ENCODE results near the gene RGL1.

The RGL1 gene

GRCh38 chr1:183893561-183894289 is 88.8 kb downstream of the RGL1 start:
- no peak for DNase-seq

- no peak for DNase-seq
Observed at GRCh38 chr1:183894290-183894565, 89.3 kb downstream of the RGL1 start.

DNA sequence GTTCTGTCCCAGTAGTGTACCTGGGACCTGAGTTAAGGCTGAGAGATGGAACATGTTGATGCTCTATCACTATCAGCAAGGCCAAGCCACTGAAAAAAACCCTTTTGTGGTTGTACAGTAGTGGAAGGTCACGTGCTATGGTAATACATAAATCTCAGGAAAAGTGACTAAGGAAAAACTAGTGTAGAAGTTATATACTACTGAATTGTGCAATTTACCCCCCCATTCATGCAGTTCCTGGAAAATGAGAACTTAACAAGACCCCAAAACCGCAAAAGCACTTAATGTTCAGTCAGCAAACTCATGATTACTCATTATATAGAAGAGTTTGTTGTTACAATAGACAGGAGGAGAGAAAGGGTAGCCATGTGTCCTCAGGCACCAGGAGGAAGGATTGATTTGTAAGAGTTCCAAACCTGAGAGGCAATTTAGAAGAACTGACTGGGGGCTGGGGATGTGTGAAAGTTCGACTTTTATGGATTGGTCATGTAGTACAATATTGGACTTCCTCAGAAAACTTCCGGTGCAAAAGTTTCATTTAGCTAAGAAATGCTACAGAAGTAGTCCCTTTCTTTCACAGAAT is 91.6 kb downstream of the RGL1 start:
- peak; percentile 19 for DNase-seq

DNA sequence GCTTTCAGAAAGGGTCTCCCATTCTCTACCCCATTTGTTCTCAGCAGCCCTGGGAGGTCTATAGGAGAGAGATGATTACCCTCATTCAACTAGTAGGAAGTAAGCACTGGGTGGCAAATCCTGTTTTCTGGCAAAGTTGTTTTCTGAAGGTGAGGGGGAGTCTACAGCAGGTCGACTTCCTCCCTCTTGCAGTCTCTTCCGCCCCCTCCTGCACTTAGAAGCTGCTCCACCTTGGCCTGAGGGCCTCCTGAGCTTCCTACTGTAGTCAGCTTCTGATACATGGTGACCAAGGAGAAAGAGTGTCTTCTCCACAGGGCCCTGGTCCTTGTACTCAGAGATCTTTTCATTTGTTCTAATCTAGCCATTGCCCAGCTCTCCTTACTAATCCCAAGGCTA is 93.1 kb downstream of the RGL1 start:
- DNase-seq = no peak

DNA sequence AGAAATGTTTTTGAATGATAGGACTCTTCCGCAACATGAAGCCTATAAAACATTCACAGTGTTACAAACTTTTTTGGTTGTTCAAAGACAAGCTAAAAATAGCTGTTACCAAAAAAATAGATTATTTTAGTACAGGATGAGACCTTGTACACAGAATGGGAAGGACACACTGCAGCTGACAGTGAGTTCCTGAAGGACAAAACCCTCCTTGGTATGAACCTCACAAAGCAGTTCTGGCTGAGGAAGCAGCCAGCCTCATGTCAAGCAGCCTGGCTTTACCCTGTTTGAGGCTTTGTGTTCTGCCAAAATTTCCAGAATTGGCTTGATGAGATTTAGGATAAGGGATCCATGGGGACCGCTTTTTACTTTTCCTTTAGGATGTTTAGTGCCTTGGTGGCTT is 93.7 kb downstream of the RGL1 start:
- no peak for DNase-seq

GRCh38 chr1:183901748-183902330 is 96.9 kb downstream of the RGL1 start:
- DNase-seq = no peak

DNA sequence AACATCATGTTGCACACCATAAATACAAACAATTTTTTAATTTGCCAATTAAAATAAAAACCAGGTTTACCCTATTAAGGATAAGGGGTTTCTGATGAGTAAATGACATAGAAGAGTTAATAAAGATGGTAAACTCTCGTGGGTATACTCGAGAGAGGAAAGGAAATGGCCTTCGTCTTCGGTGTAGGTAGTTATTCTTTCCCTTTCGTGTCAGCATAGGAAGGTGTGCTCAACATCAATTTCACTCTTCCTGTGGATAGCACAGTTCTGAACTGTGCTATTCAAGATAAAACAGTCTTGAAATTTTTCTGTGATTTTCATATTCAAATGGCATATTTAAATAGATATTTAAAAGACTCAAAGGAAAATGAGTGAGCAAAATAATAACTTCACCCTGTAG is 98.2 kb downstream of the RGL1 start:
- no peak for DNase-seq

DNA sequence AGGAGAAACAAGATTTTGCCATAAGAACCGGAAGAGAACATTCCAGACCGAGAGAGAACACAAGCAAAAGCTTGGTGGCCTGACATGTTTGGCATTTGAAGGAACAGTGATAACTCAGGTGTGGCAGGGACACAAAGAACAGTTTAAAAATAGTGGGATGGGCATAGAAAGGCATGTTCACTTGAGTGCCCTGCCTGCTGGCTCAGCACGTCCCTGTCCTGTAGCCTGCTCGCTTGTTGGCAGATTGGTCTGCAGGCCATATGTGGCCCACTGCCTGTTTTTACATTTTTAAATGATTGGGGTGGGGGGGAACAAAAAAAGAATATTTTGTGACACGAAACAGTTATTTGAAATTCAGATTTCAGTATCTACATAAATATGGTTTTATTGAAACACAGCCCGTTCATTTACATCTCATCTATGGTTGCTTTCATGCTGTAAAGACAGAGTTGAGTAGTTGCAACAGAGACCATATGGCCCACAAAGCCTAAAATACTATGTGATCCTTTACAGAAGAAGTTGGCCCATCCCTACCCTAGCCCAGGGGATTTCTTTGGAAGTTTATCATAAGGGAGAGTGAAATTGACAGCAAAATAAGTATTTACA is 100.7 kb downstream of the RGL1 start:
- DNase-seq = no peak

DNA sequence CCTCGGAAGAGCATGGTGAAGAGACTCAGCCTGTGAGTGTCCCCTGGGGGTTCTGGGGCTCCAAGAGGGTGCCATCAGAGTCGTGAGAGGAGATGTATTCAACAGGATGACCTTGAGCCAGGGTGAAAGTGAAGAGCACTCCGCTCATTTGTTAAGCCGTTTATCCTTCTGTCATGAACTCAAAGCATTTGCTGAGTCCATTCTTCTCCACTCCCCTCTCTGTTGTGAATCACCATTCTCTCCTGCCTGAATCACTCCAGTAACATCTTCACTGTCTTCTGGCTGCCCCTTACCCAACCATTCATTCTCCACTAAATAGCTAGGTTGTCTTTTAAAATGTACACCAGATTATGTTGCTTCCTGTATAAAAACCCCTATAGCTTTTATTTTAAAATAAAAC is 102.2 kb downstream of the RGL1 start:
- no peak for DNase-seq

DNA sequence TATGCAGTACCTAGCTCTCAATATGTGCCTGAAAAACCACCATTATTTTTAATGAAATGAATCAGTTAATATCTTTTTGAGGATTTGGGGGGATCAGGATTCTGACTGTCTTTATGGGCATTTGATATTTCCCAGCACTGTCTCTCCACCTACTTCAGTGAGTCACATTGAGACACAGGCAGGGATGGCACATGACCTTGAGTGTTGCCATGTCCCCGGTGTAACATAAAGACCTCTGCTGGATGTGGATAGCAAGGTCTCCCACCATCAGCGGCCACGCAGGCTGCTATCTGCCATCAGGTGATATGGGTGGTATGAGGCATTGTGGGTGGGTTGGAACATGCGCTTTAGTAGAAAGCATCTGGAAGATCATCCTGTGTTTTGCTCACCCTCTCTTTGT is 103.2 kb downstream of the RGL1 start:
- DNase-seq = no peak

GRCh38 chr1:183909672-183910071 is 104.8 kb downstream of the RGL1 start:
- DNase-seq = no peak

DNA sequence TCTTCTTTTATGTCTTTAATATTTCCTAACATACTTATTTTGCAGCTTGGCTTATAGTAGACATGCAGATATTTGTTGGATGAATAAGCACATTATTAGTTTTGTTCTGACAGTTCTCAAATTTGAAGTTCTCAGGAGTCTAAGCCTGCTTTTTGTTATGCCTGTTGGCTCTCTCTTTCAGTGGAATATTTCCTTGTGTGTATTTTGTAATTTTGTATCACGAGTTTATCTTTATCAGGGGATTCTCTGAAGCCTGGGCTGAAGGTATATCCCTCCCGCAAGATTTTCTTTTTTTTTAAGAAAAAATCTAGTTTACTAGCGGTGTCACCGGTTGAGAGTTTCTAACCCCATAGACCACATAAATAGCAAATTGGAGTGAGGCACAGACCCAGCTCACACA is 105.9 kb downstream of the RGL1 start:
- DNase-seq = no peak

DNA sequence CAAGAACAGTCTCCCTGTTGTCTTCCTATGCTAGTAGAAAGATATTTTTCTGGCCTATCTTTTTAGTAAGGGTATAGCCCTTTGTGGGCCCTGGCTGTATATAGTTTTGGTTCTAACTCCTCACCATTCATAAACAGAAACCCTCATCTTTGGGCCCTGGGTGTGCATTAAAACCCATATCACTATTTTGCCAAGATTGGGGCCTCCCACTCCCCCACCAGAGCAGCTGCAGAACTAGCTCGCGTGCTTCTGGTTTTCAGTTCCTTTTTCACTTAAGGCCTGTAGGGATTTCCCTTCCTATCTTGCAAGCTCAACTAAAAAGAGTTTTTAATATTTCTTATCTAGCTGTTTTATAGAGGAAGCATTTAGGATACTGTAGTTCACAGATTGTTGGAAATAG is 106.4 kb downstream of the RGL1 start:
- DNase-seq = no peak

- DNase-seq = no peak
Observed at GRCh38 chr1:183912265-183912886, 107.5 kb downstream of the RGL1 start.

- DNase-seq = no peak
Observed at GRCh38 chr1:183913567-183913993, 108.7 kb downstream of the RGL1 start.

GRCh38 chr1:183914276-183914675 is 109.4 kb downstream of the RGL1 start:
- DNase-seq = no peak

GRCh38 chr1:183914891-183915290 is 110.0 kb downstream of the RGL1 start:
- no peak for DNase-seq

DNA sequence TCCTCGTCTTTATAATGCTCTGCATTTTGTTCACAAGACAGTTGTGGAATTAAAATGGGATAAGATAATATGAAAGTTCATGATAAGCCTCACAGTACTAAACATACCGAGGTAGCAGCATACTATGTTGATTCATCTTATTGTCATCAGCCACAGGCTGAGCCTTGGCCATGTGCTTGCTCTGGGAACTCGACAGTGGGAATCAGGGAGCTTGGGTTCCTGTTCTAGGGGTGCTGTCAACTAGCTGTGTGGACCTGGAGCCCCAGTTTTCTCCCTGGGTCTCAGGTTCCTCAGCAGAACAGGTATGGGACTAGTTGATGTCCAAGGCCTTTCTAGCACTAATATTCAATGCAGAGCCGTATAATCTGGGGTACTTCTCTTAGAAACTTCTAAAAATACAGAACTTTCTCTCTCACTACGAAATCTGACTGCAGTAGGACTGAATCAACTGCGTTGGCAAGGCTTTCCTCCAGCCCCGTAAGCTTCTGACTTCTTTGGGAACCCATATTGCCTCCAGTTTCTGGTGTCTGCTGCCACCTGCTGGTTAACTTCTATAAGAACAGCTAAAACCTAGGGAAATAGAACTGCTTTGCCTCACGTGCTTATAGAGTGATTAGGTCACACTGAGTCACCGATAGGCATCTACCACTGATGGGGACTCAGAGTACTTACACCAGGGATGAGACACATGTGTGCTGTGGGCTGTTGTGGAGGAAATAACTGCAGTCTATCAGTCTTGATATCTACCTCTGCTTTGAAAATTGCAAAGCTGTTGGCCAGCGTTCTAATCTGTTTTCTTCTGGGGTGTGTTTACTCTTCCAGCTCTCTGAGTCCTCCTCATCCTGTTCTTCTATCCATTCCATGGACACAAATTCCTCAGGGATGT is 110.9 kb downstream of the RGL1 start:
- DNase-seq = peak; percentile 86

- no peak for DNase-seq
Observed at GRCh38 chr1:183916574-183916973, 111.7 kb downstream of the RGL1 start.

- DNase-seq = no peak
Observed at GRCh38 chr1:183918589-183918988, 113.7 kb downstream of the RGL1 start.

GRCh38 chr1:183920651-183921050 is 115.7 kb downstream of the RGL1 start:
- DNase-seq = no peak

- DNase-seq = no peak
Observed at GRCh38 chr1:183922197-183922596, 117.3 kb downstream of the RGL1 start.

- no peak for DNase-seq
Observed at GRCh38 chr1:183925947-183926346, 121.0 kb downstream of the RGL1 start.
